Measurements from ENCODE around the gene AGRP. TPM values are rescaled to one million over a fixed set of nuclear protein-coding genes. Genes with fewer than 3 reads are reported as not detected.
"Not testable (repeated sequence)": the region's sequence is repeated elsewhere in the genome, so short reads cannot be mapped to it uniquely, and the experiment has no call there.

Gene AGRP
- total RNA-seq, 2 experiments from 2014 or later, result not detected

- TF ChIP-seq CTCF (IDR thresholded peaks at IDR 0.05), result no peak
- no peaks in the 10 kb centered on the region for H3K27me3 Mint-ChIP-seq
- CTCF ChIA-PET, result interaction anchor here (0.9 to 8.1 kb wide), 6 partner anchors 8 to 178 kb away, joined by 3 to 142 read pairs (median 22); partner anchors contain the start of gene ATP6V0D1
- ATAC-seq (no peak), DNase-seq (no peak)
- H3K27ac Mint-ChIP-seq, result peak overlapping the region; percentile 71
- H3K36me3 Mint-ChIP-seq (ENCODE audit: low read depth), result peaks cover 3% of the 10 kb centered on the region
- POLR2A ChIA-PET, result no interaction called here
- intact Hi-C loops (cut with micrococcal nuclease), result no loop called here
- no peaks in the 10 kb centered on the region for H3K9me3 Mint-ChIP-seq
- H3K4me1 Mint-ChIP-seq (ENCODE audit: low read depth), result peaks cover 6% of the 10 kb centered on the region
- no peak overlapping the region for H3K4me3 Mint-ChIP-seq
Observed at GRCh38 chr16:67489401-67490083, 6.2 kb upstream of the AGRP start.

- H3K4me1 Mint-ChIP-seq (ENCODE audit: low read depth), result peaks cover 11% of the 10 kb centered on the region
- POLR2A ChIA-PET; H3K4me3 Mint-ChIP-seq; H3K27me3 Mint-ChIP-seq; ATAC-seq; H3K36me3 Mint-ChIP-seq (ENCODE audit: low read depth); DNase-seq; intact Hi-C loops (cut with micrococcal nuclease); H3K9me3 Mint-ChIP-seq; H3K27ac Mint-ChIP-seq: not testable (repeated sequence)
- CTCF ChIA-PET, result interaction anchor here (5.7 to 8.1 kb wide), 2 partner anchors 27 to 34 kb away, joined by 33 to 142 read pairs; no protein-coding TSS in a partner anchor
Observed at GRCh38 chr16:67487561-67487960, 4.2 kb upstream of the AGRP start.

GRCh38 chr16:67486805-67487204 lies 3.5 kb upstream of the AGRP start:
- Mint-ChIP-seq H3K36me3 (ENCODE audit: low read depth) (peaks cover 11% of the 10 kb centered on the region), H3K27ac (no peak overlapping the region), H3K27me3 (no peaks in the 10 kb centered on the region), H3K4me1 (ENCODE audit: low read depth) (peaks cover 14% of the 10 kb centered on the region), H3K9me3 (no peaks in the 10 kb centered on the region), H3K4me3 (no peak overlapping the region)
- intact Hi-C loops (cut with micrococcal nuclease), result no loop called here
- ATAC-seq (no peak), DNase-seq (no peak)
- TF ChIP-seq CTCF (IDR thresholded peaks at IDR 0.05), result no peak
- POLR2A ChIA-PET, result no interaction called here
- CTCF ChIA-PET, result interaction anchor here (5.7 to 8.1 kb wide), 2 partner anchors 28 to 35 kb away, joined by 33 to 142 read pairs; no protein-coding TSS in a partner anchor

- DNase-seq (no peak), ATAC-seq (no peak)
- intact Hi-C loops (cut with micrococcal nuclease), result no loop called here
- POLR2A ChIA-PET, result interaction anchor here (1.3 to 1.4 kb wide), 2 partner anchors 23 to 51 kb away, joined by 3 read pairs; no protein-coding TSS in a partner anchor
- no peaks in the 10 kb centered on the region for H3K27me3 Mint-ChIP-seq
- TF ChIP-seq CTCF (IDR thresholded peaks at IDR 0.05), result no peak
- H3K27ac Mint-ChIP-seq, result no peak overlapping the region
- CTCF ChIA-PET, result interaction anchor here (1.2 to 5.7 kb wide), 4 partner anchors 10 to 37 kb away, joined by 3 to 60 read pairs (median 24); no protein-coding TSS in a partner anchor
- H3K9me3 Mint-ChIP-seq, result no peaks in the 10 kb centered on the region
- peaks cover 17% of the 10 kb centered on the region for H3K4me1 Mint-ChIP-seq (ENCODE audit: low read depth)
- H3K36me3 Mint-ChIP-seq (ENCODE audit: low read depth), result peaks cover 10% of the 10 kb centered on the region
- H3K4me3 Mint-ChIP-seq, result no peak overlapping the region
Observed at GRCh38 chr16:67483731-67484525, 581 bp upstream of the AGRP start.

GRCh38 chr16:67482233-67482924 lies 968 bp downstream of the AGRP start:
- Mint-ChIP-seq H3K27ac (peak overlapping the region; percentile 99), H3K4me1 (ENCODE audit: low read depth) (peaks cover 25% of the 10 kb centered on the region), H3K4me3 (peak overlapping the region; percentile 93), H3K9me3 (no peaks in the 10 kb centered on the region), H3K27me3 (no peaks in the 10 kb centered on the region), H3K36me3 (ENCODE audit: low read depth) (peaks cover 10% of the 10 kb centered on the region)
- ATAC-seq, result no peak
- intact Hi-C loops (cut with micrococcal nuclease), result no loop called here
- ChIA-PET POLR2A (interaction anchor here (0.5 to 3.3 kb wide), 7 partner anchors 21 to 186 kb away, joined by 3 to 9 read pairs (median 3); partner anchors contain the start of gene ACD), CTCF (interaction anchor here (1.0 to 4.9 kb wide), 13 partner anchors 9 to 187 kb away, joined by 3 to 60 read pairs (median 8); partner anchors contain the start of genes C16orf86, CARMIL2 and ENKD1)
- peak; percentile 26 for DNase-seq
- no peak for TF ChIP-seq CTCF (IDR thresholded peaks at IDR 0.05)
